ENCODE measurements around the gene RBMS1.
"Not testable (repeated sequence)": the region's sequence is repeated elsewhere in the genome, so short reads cannot be mapped to it uniquely, and the experiment has no call there.

Gene RBMS1

DNA sequence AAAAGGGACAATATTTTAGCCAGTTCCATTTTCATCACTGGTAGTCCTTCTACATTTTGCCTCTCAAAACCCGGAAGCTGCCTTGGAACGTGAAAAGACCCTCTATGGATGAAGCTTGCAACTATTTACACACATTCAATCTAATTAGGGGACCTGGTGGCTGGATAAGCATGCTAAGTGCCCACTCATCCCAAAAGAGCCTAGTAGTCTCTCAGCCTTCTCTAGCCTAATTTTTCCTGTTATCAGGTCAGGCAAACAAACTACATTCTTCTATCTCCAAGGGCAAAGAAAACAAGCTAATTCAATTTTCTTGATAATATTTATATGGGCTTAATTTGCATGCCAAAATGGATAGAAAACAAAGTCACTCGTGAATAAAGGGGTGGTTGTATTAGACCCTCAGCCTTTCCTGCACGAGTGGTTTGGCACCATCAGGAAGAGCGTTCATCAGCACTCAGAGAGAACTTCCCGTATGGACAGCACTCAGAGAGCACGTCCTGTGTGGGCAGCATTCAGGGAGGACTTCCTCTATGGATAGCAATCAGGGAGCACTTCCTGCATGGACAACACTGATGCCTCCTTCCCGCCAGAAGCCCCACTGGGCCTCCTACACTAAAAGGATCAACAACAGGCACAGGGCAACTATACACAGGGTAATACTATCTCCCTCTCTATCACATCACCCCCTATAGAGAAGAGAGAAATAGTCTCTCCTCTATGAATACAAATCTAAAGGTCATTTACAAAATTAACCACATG is 122.2 kb downstream of the RBMS1 start:
- H3K4me1 ChIP-seq (ENCODE audit: control insufficient read depth, insufficient read depth, low read length) = peaks cover 4% of the 10 kb centered on the region
- H3K9ac ChIP-seq (ENCODE audit: low read depth, low read length) = no peak overlapping the region
- H3K4me3 ChIP-seq (ENCODE audit: low read depth, low read length) = no peak overlapping the region
- H3K36me3 ChIP-seq (ENCODE audit: control insufficient read depth, insufficient read depth, low read length) = no peaks in the 10 kb centered on the region
- no peaks in the 10 kb centered on the region for H3K9me3 ChIP-seq (ENCODE audit: control insufficient read depth, insufficient read depth, low read length)
- no peaks in the 10 kb centered on the region for H3K27me3 ChIP-seq (ENCODE audit: control insufficient read depth, insufficient read depth, low read length)

DNA sequence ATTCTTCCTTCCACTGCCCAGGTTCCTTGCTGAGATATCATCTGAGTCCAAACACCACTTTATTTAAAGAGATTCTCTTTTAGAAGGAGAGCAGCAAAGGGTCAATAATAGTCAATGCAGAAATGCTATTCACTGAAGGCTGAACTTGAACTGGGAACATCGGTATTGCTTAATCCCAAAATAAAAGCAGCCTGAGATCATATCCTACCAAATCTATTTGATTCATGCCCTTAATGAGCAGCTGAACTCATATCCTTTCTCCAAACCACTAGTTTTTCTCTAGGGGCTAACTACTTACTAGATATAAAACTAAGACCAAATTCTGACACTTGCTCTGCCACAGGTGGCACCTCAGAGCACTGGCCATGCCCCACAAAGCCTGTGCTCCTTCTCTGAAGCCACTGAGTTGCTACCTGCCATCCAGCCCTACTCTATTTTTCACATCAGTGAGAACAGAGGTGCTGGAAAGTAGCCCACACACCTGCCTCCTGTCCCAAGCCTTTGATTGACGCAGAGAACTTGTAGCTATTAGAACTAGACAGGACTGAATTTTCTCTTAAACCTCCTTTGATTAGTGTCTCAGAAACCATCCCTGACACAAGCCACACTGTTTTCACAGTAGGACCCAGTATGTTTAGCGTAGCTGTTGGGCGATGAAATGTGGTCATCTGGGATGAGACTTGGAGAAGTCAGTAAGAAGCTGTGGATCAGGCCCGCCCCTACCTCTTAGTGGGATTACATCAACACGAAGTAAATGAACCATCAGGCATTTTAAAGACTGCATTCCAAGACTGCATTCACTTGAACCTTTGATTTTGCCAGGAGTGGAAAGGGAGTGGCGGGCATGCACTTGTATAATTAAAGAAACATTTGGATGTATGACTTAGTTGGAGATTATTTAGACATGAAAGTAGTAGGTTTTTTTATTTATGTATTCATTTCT is 124.3 kb downstream of the RBMS1 start:
- no peaks in the 10 kb centered on the region for H3K9me3 ChIP-seq (ENCODE audit: control insufficient read depth, insufficient read depth, low read length)
- H3K36me3 ChIP-seq (ENCODE audit: control insufficient read depth, insufficient read depth, low read length) = no peaks in the 10 kb centered on the region
- no peak overlapping the region for H3K4me3 ChIP-seq (ENCODE audit: low read depth, low read length)
- H3K27me3 ChIP-seq (ENCODE audit: control insufficient read depth, insufficient read depth, low read length) = no peaks in the 10 kb centered on the region
- peaks cover 11% of the 10 kb centered on the region for H3K4me1 ChIP-seq (ENCODE audit: control insufficient read depth, insufficient read depth, low read length)
- H3K9ac ChIP-seq (ENCODE audit: low read depth, low read length) = no peak overlapping the region

DNA sequence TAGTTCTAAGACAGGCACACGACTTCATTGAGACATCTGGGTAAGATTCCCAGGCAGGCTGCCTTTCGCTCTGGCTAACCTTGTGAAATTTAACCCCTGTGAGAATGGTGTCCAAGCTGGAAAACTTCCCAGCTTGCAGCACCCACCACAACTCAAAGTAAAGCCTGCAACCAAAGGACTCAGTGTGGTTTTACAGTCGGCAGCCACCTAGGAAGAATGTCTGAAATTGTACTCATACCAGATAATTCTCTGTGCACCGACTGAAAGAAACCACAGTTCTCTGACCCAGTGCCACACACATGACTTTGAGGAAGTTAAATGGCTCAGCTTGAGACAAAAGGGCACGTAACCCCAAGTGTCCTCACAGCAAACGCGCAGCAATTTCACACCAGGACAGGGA is 125.7 kb downstream of the RBMS1 start:
- H3K4me3 ChIP-seq (ENCODE audit: low read depth, low read length) = no peak overlapping the region
- H3K9ac ChIP-seq (ENCODE audit: low read depth, low read length) = no peak overlapping the region
- H3K27me3 ChIP-seq (ENCODE audit: control insufficient read depth, insufficient read depth, low read length) = no peaks in the 10 kb centered on the region
- H3K9me3 ChIP-seq (ENCODE audit: control insufficient read depth, insufficient read depth, low read length) = no peaks in the 10 kb centered on the region
- H3K4me1 ChIP-seq (ENCODE audit: control insufficient read depth, insufficient read depth, low read length) = peaks cover 11% of the 10 kb centered on the region
- no peaks in the 10 kb centered on the region for H3K36me3 ChIP-seq (ENCODE audit: control insufficient read depth, insufficient read depth, low read length)

DNA sequence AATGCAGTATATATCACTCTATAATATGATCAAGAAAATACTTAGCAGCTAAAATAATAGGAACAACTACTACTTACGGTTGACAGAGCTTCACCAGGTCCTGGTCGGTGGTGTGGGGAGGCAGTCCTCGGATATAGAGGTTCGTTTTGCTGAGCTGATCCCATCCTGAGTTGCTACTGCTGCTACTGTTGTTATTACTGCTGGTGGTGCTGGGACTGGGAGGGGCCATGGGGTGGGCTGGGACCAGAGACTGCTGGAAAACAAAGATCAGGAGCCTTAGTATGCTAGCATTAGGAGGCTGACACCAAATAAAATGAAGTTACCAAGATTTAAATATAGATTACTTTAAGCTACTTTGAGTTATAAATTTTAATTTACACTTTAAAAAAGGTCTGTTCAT is 126.5 kb downstream of the RBMS1 start:
- H3K9me3 ChIP-seq (ENCODE audit: control insufficient read depth, insufficient read depth, low read length); H3K36me3 ChIP-seq (ENCODE audit: control insufficient read depth, insufficient read depth, low read length); H3K4me3 ChIP-seq (ENCODE audit: low read depth, low read length); H3K27me3 ChIP-seq (ENCODE audit: control insufficient read depth, insufficient read depth, low read length); H3K9ac ChIP-seq (ENCODE audit: low read depth, low read length): not testable (repeated sequence)
- H3K4me1 ChIP-seq (ENCODE audit: control insufficient read depth, insufficient read depth, low read length) = peaks cover 11% of the 10 kb centered on the region

DNA sequence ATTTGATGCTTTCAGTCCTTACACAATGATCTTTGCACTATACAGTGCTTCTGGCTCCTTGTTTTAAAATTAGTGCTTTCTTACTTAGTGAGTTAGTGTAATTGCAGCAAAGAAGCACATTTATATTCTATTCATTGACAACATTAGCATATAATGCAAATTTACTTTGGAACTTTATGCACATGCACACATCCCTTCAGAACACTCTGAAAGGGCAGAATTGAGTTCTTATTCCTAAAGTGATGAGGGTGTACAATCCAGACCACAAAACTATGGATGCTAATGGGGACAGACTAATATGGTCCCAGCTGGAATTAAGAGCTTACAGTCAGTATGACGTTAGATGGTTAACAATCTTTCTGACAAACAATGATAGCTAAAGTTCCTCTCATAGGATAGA is 127.1 kb downstream of the RBMS1 start:
- Histone ChIP-seq H3K4me3 (ENCODE audit: low read depth, low read length) (no peak overlapping the region), H3K36me3 (ENCODE audit: control insufficient read depth, insufficient read depth, low read length) (no peaks in the 10 kb centered on the region)

DNA sequence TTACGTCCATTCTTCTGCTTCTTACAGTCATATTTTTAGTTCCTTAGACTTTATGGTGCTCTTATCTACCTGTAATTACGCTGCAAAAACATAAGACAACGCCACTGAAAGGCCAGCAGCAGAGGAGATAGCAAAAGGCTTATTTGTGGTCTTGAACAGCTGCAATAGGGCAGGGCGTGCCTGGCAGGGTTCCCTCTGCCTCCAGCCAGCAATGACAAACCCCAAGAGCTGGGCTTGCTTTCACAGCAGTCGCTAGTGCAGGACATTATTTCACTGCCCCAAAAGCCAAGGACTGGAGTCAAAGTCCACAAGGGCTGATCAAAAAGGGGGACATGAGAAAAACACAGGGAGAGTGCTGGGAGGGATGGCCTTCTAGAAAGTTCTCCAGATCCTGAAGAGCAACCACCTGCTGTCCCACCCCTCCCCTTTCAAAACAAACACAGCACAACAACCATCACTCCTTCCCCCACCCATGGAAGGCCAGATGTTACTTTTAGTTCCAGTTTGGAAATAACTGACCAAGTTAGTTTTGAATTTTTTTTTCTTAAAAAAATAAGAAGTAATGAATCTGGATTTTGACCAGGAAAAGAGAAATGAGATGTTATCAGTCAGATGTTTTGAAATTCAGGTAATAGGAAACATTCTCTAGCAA is 127.8 kb downstream of the RBMS1 start:
- no peaks in the 10 kb centered on the region for H3K9me3 ChIP-seq (ENCODE audit: control insufficient read depth, insufficient read depth, low read length)
- no peaks in the 10 kb centered on the region for H3K36me3 ChIP-seq (ENCODE audit: control insufficient read depth, insufficient read depth, low read length)
- peaks cover 11% of the 10 kb centered on the region for H3K4me1 ChIP-seq (ENCODE audit: control insufficient read depth, insufficient read depth, low read length)
- no peaks in the 10 kb centered on the region for H3K27me3 ChIP-seq (ENCODE audit: control insufficient read depth, insufficient read depth, low read length)
- H3K4me3 ChIP-seq (ENCODE audit: low read depth, low read length) = no peak overlapping the region
- H3K9ac ChIP-seq (ENCODE audit: low read depth, low read length) = no peak overlapping the region

More for the DNA sequence above, 127.1 kb downstream of the RBMS1 start:
- no peak overlapping the region for H3K9ac ChIP-seq (ENCODE audit: low read depth, low read length)
- no peaks in the 10 kb centered on the region for H3K9me3 ChIP-seq (ENCODE audit: control insufficient read depth, insufficient read depth, low read length)
- H3K27me3 ChIP-seq (ENCODE audit: control insufficient read depth, insufficient read depth, low read length) = no peaks in the 10 kb centered on the region
- peaks cover 11% of the 10 kb centered on the region for H3K4me1 ChIP-seq (ENCODE audit: control insufficient read depth, insufficient read depth, low read length)

DNA sequence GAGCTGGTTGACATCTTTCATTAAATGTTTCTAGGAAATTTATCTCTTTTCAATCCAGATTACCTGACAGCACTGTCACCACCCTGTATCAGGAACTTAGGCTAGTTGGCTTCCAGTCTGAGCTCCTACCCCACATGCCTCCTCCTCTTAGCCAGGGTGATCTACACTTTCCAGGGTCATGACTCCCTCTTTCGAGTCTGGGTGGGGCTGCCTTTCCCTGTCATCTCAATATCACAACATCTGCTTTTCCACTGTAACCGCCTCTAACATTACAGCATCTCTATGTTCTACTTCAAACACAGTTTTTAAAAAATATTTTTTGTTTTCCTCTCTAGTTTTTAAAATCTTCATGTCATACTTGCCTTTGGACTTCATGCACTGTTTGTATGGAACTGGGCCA is 129.2 kb downstream of the RBMS1 start:
- H3K36me3 ChIP-seq (ENCODE audit: control insufficient read depth, insufficient read depth, low read length) = no peaks in the 10 kb centered on the region
- no peak overlapping the region for H3K9ac ChIP-seq (ENCODE audit: low read depth, low read length)
- H3K27me3 ChIP-seq (ENCODE audit: control insufficient read depth, insufficient read depth, low read length) = no peaks in the 10 kb centered on the region
- H3K4me1 ChIP-seq (ENCODE audit: control insufficient read depth, insufficient read depth, low read length) = peaks cover 11% of the 10 kb centered on the region
- no peak overlapping the region for H3K4me3 ChIP-seq (ENCODE audit: low read depth, low read length)
- H3K9me3 ChIP-seq (ENCODE audit: control insufficient read depth, insufficient read depth, low read length) = no peaks in the 10 kb centered on the region

DNA sequence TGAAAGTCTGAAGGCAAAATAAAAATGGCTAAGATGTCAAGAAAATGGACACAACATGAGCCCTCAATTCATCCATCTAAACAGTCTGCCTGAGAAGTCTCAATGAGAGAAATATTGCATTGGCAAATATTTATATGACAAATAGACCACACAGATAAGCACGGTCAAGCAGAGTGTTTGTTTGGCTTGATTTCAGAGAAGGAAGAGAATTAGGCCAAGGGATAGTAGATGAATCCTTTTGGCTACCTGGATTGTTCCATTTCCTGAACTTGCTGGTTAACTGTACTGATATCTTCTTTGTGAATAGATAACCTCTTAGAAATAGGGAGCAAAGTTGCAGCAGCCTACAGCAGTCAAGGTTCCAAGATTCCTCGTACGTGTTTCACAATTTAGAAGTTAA is 129.6 kb downstream of the RBMS1 start:
- H3K4me3 ChIP-seq (ENCODE audit: low read depth, low read length) = no peak overlapping the region
- no peaks in the 10 kb centered on the region for H3K36me3 ChIP-seq (ENCODE audit: control insufficient read depth, insufficient read depth, low read length)
- H3K9ac ChIP-seq (ENCODE audit: low read depth, low read length) = no peak overlapping the region
- H3K27me3 ChIP-seq (ENCODE audit: control insufficient read depth, insufficient read depth, low read length) = no peaks in the 10 kb centered on the region
- peaks cover 11% of the 10 kb centered on the region for H3K4me1 ChIP-seq (ENCODE audit: control insufficient read depth, insufficient read depth, low read length)
- H3K9me3 ChIP-seq (ENCODE audit: control insufficient read depth, insufficient read depth, low read length) = no peaks in the 10 kb centered on the region

DNA sequence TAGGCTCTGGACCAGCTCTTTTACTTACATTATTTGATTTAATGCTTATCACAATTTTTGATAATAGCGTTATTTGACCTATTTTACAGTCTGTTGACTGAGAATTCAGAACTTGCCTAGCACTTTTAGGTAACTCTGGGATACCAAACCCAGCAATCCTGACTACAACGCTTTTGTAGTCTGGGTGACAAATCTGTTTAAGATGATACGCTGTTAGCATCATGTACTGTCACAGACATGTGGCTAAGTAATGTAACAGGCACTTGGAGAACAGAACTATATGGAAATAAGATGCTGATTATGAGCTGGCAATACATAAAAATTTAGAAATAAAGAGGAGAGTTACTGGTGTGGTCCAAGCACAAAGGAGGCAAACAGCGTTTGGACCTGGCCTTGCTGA is 130.6 kb downstream of the RBMS1 start:
- Histone ChIP-seq H3K4me1 (ENCODE audit: control insufficient read depth, insufficient read depth, low read length) (peaks cover 11% of the 10 kb centered on the region), H3K36me3 (ENCODE audit: control insufficient read depth, insufficient read depth, low read length) (no peaks in the 10 kb centered on the region), H3K4me3 (ENCODE audit: low read depth, low read length) (no peak overlapping the region)

DNA sequence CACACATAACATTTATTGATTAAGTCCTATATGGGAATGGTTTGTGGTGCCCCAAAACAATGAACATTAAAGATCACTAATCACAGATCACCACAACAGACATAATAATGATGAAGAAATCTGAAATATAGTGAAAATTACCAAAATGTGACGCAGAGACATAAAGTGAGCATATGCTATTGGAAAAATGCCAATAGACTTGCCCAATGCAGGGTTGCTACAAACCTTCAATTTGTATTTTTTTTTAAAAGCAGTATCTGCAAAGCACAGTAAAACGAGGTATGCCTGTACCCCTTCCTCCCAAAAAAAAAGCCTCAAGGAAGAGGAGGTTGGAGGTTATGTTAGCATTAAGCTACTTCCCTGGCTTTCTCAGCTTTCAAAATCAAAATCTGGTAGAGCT is 131.1 kb downstream of the RBMS1 start:
- H3K4me1 ChIP-seq (ENCODE audit: control insufficient read depth, insufficient read depth, low read length) = peaks cover 10% of the 10 kb centered on the region
- no peak overlapping the region for H3K4me3 ChIP-seq (ENCODE audit: low read depth, low read length)
- H3K36me3 ChIP-seq (ENCODE audit: control insufficient read depth, insufficient read depth, low read length) = no peaks in the 10 kb centered on the region
- H3K9ac ChIP-seq (ENCODE audit: low read depth, low read length) = no peak overlapping the region
- H3K27me3 ChIP-seq (ENCODE audit: control insufficient read depth, insufficient read depth, low read length) = no peaks in the 10 kb centered on the region
- no peaks in the 10 kb centered on the region for H3K9me3 ChIP-seq (ENCODE audit: control insufficient read depth, insufficient read depth, low read length)

More for the DNA sequence above, 130.6 kb downstream of the RBMS1 start:
- Histone ChIP-seq H3K9ac (ENCODE audit: low read depth, low read length) (no peak overlapping the region), H3K27me3 (ENCODE audit: control insufficient read depth, insufficient read depth, low read length) (no peaks in the 10 kb centered on the region), H3K9me3 (ENCODE audit: control insufficient read depth, insufficient read depth, low read length) (no peaks in the 10 kb centered on the region)

DNA sequence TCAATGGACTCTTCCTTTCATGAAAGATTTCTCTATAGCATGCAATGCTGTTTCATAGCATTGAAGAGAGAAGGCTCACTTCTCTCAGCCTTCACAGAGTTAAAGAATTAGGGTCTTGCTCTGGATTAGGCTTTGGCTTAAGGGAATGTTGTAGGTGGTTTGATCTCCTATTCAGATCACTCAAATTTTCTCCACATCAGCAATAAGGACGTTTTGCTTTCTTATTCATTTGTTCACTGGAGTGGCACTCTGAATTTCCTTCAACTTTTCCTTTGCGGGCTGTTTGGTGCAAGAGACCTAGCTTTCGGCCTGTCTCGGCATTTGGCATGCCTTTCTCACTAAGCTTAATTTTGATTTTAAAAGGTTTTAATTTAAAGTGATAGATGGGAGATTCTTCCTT is 131.6 kb downstream of the RBMS1 start:
- Histone ChIP-seq H3K4me3 (ENCODE audit: low read depth, low read length) (no peak overlapping the region), H3K4me1 (ENCODE audit: control insufficient read depth, insufficient read depth, low read length) (peaks cover 8% of the 10 kb centered on the region), H3K9ac (ENCODE audit: low read depth, low read length) (no peak overlapping the region), H3K27me3 (ENCODE audit: control insufficient read depth, insufficient read depth, low read length) (no peaks in the 10 kb centered on the region), H3K9me3 (ENCODE audit: control insufficient read depth, insufficient read depth, low read length) (no peaks in the 10 kb centered on the region), H3K36me3 (ENCODE audit: control insufficient read depth, insufficient read depth, low read length) (no peaks in the 10 kb centered on the region)
